Stimulated activated CD4-positive, alpha-beta T cell treated with anti-CD3 and anti-CD28 coated beads, Interleukin-1b, Interleukin-23, amount 100 ng/mL, for 48 hours (primary cell): ENCODE results near the gene SLC18A2.

Experiments used
- DNase-seq: peaks from one replicate; pipeline ENCODE4 v3.0.0-alpha.2; 2020

The SLC18A2 gene

DNA sequence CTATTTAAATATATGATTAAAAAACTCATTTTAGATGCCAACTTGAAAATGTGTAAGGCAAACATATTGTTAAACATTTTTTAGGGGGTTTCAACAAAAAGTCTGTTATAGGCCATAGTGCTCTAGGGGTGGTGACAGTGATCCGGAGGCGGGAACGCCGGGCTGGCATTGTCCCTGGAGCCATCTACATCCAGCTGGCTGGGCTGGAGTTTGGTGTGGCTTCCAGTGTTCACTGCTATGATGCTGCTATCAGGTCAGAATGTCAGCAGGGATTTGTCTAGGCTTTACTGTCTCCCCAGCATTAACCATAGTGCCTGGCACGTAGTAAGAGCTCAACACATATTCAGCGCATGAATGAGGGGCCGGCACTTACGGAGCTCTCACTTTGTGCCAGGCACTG lies 1.9 kb upstream of the SLC18A2 start:
- no peak for DNase-seq

DNA sequence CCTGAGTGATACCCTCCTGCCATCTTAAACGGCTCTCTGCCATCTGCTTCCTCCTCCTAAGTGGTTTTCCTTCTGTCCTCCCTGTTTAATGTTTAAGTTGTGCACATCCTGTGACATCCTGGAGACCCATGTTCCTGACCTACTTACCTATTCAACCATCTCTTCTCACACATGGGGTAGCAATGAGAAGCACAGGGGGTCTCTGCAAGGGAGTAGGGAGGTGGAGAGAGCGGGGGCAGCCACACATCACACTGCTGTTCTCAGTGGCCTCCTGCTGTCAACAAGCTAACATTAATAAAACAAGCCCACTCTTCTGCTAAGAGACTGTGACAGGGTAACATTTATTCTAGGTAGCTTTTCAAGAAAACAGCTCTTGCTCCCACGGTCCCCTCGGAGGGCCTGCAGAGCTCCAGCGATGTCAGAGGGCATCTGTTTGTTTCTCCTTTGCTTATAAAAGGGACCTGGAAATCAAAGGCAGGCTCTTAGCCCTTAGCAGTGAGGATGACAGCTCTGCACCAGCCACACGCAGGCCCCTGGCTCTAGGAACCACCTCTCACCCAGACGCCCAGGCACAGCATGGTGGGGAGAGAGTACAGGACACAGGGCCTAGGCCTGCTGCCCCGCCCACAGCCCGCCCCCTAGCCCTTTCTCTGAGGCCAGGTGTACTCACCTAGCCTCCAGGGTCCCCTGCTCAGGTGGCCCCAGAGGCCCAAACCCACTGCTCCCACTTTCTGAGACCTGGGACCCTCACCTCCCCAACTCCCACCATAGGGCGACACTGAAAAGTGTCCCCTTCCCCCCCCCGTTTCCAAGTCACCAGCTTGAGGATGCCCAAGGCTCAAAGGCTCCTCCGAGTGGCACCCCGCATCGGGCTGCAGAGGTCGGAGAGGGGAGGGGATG lies 943 bp upstream of the SLC18A2 start:
- no peak for DNase-seq

DNA sequence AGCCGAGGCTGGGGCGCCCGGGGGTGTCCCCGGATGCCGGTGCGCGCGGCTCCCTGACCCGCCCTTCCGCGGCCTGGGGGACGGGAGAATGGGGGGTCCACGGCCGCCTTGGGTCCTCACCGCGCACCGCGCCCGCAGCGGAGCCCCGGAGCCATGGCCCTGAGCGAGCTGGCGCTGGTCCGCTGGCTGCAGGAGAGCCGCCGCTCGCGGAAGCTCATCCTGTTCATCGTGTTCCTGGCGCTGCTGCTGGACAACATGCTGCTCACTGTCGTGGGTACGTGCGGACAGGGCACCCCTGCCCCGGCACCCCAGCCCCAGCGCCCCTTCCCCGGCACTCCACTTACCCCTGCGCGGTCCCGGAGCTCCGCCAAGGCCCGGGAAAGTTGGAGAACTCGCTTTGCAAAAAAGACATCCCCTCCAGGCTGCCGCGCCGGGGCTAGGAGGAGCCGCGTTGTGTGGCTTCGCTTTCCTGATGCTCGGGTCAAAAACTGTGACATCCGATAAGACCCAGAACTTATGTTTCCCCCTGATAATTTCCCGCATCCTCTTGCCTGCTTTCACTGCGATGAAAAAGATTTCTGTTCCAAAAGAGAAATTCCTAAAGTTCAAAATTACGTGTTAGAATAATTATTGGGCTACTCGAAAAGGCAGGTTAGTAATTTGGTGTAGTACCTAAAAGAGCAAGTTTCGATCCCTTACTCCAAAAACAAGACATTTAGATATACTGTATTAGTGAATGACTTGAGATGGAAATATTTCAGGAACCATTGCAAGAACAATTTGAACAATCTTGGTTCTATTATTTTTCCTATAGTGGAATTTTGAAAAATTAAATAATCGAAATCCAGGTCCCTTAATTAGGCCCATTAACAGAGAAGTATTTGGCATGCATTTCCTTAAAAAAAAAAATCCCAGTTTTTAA lies 888 bp downstream of the SLC18A2 start:
- DNase-seq = no peak

DNA sequence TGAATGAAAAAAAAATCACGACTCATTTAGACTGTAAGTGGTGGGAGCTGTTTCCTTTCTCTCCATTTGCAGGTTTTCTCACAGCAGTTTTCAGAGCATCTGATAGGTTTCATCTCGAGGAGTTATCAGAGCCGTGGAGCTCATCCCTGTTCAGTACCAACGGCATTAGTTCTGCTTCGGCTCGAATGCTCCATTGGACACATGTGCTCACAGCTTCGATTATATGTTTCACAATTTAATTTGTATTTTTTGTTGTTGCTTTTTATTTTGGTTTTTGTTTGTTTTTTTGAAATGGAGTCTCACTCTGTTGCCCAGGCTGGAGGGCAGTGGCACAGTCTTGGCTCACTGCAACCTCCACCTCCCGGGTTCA lies 1.5 kb downstream of the SLC18A2 start:
- DNase-seq = no peak

DNA sequence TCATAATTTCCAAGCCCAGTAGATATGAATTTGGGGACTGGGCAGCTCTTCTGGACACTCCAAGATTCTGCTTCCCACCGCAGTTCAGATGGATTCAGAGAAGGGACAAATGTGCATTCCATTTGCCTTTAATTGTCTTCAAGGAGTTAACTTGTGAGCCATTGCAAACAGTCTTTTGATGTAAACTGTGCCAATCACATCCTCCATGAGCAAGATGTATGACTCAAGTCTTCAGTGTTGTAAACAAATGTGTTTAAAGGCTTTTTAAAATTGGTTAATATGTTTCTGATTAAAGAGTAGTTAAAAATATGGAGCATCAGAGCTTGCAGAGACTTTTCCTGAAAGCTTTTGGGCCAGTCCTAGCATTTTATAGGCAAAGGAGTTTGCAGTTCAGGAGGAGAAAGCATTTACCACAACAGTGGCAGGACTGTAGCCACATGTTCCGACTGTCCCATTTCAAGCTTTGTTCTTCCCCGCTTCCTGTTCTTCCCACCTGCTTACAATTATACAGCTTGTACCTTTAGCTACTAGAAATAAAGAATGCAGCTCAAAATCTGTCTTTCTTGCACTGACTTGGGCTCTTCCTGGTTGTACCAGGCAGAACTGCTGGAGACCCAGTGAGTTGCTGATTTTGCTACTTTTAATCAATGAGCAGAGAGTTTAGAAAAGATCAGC lies 6.2 kb downstream of the SLC18A2 start:
- no peak for DNase-seq

DNA sequence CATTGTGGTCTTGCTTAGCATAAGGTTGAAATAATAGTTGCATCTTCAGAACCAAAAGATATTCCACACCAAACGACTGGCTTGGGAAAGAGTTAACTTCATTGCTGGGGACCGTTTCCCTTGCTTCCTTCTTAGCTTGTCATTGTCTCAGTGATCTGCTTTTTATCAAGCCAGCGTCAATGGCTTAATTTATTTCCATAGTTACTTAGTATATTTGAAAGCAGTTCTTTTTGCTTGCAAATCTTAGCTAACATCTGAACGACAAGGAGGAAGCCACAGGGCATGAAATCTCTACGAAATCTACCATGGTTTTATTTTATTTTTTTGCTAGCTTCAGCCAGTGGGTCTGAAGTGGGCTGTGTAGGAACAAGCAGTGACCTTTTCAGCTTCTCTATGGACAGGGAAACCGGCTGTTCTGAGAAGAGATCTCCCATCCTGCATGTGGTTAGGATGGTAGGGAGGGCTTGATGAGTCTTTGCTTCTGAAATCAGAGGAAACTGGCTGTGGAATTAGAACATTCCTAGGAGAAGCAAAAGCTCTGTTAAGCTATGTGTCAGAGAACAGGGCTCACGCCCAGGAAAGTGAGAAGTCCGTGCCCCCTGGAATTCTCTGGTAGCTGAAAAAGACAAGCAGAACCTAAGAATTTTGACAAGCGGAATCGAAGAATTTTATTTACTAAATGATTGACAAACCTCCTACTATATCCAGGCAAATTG lies 8.0 kb downstream of the SLC18A2 start:
- no peak for DNase-seq

DNA sequence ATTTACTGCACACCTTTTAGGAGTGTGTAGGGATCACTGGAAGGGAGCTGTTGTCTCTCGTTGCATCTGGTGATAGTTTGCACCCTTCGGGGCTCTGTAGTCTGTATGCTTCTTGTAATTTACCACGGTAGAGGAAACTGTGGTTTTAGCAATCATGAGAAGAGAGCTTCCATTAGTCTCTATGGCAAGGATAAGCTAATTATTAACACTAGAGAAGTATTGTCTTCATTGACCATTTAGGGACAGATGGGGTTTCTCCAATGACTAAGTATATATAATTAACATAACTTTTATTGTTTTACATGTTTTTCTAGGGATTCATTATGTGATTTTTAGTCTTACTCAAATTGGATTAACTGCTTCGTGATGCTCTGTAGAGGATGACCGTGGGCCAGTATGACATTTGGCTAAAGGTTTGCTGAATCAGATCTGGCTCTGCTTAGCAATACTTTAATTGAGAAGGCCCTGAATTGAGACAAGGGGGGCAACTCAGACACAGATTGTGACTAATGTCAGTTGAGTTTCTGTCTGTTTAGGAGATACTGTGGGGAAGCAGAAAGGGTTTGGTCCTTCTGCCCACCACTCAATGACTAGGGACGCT lies 8.7 kb downstream of the SLC18A2 start:
- no peak for DNase-seq

DNA sequence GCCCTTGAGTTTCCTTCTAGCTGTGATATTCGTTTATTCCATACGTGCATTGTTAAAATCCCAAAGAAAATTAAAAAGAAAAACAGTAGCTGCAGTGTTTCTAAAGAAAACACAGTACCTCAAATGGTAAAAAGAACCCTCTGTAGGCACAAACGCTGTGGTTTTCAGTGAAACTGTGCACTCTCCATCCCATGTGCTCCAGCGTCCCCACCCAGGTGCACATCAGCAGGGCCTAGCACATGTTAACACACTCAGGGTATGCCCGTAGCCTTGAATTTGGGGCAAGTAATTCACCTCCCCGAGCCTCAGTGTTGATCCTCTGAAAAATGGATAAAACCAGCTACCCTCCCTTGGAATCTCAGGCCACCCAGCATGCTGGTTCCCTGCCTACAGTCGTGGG lies 9.5 kb downstream of the SLC18A2 start:
- DNase-seq = no peak

DNA sequence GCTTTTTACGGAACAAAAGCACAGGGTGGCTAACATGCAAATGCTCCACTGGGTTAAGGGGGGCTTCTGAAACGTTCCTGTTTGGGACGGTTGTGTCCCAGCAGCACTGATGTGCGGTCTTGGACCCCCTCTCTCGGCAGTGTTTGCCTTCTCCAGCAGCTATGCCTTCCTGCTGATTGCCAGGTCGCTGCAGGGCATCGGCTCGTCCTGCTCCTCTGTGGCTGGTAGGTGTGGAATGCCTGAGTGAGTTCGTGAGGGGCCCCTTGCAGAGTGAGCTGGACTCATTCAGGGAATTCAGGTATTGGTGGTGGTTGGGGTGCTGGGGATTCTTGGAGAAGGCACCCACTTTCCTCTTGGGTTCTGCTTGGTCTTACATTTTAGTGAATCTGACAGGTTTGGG lies 13.0 kb downstream of the SLC18A2 start:
- no peak for DNase-seq

DNA sequence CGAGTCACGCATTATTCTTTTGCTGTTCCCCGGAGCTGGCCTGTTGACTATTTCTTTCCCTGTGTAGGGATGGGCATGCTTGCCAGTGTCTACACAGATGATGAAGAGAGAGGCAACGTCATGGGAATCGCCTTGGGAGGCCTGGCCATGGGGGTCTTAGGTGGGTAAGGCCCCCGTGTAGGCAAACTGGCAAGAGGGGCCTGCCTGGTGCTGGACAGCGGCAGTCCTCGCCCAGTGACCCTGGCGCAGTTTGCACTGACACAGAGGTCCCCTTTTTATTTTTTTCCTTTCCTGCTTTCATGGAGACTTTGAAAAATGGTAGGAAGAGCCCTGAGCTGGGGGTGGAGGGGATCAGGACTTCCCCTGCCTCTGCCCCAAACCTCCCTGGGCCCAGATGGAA lies 13.4 kb downstream of the SLC18A2 start:
- DNase-seq = no peak

DNA sequence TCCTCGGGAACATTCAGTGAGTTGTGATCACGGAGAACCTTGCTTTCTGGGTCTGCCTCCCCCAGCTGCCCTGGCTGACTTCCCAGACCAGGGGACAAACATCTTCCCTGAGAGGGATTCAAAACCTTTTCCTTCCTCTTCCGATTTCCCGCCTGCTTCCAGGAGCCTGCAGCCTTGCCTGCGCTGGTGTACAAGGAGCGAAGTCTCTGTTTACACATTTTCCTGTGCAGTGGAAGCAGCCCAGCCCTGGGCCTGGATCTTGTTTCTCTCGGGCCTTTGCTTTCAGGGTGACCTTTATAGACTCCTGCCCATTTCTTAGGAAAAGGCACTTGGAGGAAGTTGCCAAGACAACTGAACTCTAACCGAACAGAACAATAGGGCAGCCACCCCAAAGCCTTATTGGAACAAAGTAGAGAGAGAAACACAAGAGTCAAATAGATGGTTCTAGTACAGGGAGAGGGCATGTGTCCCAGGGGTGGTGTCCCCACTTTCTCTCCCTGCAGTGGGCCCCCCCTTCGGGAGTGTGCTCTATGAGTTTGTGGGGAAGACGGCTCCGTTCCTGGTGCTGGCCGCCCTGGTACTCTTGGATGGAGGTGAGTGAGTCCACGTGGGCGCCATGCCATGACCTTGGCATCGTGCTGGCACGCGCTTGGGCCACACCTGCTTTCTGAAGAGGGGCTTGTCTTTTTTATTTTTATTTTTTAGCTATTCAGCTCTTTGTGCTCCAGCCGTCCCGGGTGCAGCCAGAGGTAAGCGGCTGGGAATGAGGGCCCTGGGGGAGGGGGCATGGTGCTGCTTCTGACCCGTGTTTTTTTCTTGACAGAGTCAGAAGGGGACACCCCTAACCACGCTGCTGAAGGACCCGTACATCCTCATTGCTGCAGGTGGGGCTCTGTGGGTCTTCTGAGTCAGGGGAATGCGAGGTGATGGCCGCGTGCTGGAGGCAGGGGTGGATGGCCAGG lies 14.1 kb downstream of the SLC18A2 start:
- DNase-seq = no peak

DNA sequence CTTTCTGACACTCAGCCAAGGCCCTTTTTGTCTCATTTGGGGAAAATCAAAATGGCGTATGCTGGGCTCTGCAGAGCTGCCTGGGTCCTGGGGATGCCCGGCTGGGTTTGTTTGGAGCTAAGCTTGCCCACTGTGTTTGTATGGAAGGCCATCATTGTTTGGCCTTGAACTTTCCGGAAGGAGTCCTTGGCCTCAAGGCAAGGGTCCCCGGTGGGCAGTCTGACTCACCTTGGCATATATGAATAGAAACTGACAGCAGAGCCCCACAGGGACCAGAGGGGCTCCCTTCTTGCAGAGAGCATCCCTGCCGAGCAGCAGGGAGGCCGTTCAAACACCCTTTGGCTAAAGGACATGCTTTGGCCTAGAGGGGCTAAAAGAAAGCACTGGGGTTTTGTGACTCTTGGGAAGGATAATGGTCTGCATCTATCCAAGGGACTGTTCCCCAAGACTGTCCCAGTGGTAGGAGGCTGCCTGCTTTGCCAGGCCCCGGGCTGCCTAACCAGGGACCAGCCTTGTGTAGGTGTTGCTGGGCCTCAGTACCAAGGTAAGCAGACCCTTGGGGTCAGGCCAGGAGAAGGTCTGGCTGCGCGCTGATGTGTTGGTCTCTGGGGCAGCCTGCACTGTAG lies 15.0 kb downstream of the SLC18A2 start:
- no peak for DNase-seq

DNA sequence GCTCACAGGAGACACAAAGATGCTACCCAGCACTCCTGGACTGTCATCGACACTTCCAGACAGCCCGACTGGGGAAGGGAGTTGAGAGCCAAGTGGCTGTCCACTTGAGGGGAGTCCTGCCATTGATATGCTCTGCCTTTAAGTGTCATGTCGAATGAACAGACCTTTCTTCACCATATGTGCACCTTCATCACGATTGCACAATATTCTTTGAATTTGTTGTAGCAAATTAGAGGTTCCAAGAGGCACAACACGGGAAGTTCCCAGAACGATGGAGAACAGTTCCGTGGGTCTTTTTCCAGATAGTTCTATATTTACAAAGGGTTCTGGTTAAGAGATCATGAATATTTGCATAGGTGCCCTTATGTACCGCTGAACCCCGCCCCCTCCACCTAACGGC lies 16.0 kb downstream of the SLC18A2 start:
- DNase-seq = no peak

DNA sequence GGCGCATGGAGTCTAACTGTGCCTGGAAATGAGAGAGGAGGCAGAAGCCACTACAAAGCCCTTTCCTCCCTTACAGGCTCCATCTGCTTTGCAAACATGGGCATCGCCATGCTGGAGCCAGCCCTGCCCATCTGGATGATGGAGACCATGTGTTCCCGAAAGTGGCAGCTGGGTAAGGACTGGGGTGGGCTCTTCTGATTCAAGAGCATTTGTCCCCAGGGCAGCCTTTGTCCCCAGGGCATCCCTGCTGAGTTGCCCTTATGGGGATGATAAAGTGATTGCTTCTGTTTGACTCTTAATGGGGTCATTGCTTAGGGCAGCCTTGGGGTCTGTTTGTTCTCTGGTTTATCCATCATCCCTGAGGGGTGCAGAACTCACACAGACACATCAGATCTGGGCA lies 16.8 kb downstream of the SLC18A2 start:
- DNase-seq = no peak

DNA sequence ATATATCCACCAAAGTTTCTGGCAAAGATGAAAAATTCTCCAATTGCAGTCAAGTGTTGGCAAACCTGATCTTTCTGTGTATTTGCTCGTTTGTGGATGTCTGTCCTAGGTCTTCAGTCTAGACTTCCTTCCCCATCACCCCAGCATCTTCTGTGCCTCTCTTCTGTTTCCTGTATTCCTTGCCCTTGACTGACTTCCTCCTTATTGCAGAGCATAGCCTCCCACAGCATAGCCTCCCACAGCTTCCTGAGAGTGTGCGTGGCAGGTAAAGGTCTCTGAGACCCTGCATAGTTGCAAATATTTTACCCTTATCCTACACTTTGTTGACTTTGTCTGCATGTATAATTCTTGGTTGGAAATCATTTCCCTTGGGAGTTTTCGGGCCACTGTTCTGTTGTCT lies 18.4 kb downstream of the SLC18A2 start:
- no peak for DNase-seq

DNA sequence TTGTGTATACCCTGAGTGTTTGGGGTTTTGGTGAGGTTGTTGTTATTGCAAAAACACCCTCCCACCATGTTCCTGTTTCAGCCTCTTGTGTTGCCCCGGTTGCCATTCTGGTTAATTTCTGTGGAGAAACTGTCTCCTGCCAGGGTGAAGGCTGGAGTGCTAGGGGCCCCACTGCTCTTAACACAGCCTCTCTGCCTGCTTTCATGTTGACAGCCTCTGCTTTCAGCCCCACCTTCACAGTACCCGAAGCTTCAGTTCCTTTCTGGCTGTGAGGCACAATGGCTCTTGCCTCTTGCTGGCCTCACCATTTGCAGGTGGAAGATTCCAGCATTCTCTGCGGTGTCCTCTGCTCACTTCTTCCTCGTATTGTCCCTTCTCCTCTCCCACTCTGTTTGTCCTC lies 19.2 kb downstream of the SLC18A2 start:
- no peak for DNase-seq

DNA sequence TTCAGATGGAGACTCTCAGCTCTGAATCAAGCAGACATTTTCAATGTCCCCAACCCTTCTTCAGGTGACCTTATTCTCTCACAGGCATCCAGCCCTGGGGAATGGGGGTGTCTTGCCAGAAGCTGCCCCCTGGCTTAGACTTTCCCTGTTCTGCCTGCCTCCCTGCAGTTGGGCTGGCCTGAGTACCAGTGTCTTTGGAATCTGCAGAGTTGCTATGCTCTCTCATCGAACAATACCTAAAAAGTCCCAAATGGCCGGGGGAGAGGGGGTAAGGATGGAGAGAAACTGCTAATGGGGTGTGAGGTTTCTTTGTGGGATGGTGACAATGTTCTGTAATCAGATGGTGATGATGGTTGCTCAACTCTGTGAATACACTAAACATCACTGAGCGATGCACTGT lies 20.6 kb downstream of the SLC18A2 start:
- DNase-seq = no peak

DNA sequence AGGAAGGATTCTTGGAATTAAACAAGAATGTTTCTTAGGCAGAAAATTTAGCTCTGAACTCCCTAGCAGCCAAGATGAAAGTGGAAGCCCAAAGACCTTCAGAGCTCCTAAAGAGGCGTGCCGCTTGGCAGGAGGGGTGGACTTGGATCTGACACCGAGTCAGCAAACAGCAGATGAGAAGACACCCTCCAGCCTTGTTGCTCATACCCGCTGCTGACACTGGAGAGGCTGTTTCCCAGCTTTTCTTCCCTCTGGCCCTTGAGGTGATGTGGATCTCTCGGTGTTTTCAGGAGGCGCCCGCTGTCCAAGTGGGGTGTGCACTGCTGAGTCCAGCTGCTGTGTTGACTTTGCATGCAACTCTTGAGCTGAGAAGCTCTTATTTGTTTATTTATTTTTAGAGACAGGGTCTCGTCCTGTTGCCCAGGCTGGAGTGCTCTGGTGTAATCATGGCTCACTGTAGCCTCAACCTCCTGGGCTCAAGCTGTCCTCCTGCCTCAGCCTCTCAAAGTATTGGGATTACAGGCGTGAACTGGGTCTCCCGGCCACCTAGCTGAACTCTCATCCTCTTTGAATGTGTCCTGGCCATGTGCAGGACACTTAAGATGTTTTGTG lies 21.5 kb downstream of the SLC18A2 start:
- no peak for DNase-seq

DNA sequence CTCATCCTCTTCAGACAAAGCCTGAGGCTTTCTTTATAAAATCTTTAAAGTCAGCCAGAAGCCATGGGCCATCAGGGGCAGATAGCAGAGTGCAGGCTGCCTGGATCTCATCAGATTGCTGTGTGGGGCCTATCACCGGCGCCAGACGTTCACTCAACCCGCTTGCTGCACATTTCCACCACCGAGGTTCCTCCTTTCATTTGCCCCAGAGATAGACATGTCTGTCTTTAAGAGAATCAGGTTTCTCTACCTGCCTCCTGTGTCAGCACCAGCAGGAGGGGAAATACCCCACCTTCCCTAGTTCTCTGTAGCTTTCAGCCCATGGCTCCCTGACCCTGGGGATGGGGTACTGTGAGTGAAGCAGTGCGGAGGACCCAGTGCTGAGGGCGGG lies 22.0 kb downstream of the SLC18A2 start:
- no peak for DNase-seq

DNA sequence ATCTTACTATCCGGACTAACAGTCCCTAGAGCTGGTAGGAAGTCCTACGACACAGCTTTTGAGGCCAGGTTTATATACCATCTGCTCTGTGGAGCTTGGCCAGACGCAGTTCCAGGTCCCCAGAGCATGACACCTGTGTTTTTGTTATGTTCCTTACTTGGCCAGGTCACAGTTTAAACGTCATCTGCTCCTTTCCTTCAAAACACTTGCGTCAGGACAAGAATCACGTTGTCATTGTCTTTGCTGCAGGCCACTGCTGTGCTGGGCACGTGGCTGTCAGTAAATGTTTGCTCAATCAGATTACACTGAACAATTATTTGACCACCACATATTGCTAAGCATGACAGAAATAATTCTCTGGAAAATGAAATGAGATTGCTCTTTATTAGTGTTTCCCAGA lies 23.9 kb downstream of the SLC18A2 start:
- DNase-seq = no peak
